GM06990 (cell line): ENCODE measurements around the gene E4F1.

Experiments
- DNase-seq: peaks from one replicate; pipeline ENCODE4 v3.0.0-alpha.2; 2011; ENCODE audit not compliant: insufficient read length; ENCODE audit errors: extremely low read depth
- H3K27me3 ChIP-seq: replicated peaks from 2 replicates; pipeline ENCODE4 v1.6.0; 2011; ENCODE audit warnings: low read length; ENCODE audit not compliant: control insufficient read depth, insufficient read depth
- H3K36me3 ChIP-seq: 2 replicates; pipeline ENCODE4 v1.5.1; 2011; ENCODE audit warnings: low read length; ENCODE audit not compliant: control insufficient read depth, insufficient read depth
- H3K4me3 ChIP-seq: replicated peaks from 2 replicates; pipeline ENCODE4 v1.5.1; 2011; ENCODE audit warnings: low read depth, mild to moderate bottlenecking, control low read depth, low read length
- CTCF ChIP-seq: IDR thresholded peaks from 2 replicates; pipeline ENCODE4 v1.5.1; 2011; ENCODE audit warnings: low read length, control low read depth, mild to moderate bottlenecking, inconsistent platforms; ENCODE audit not compliant: insufficient read depth, poor library complexity, severe bottlenecking

Gene E4F1

GRCh38 chr16:2180461-2180860, 42.9 kb upstream of the E4F1 start:
- H3K36me3 ChIP-seq = peaks cover 16% of the 10 kb centered on the region
- no peak for TF ChIP-seq CTCF
- no peaks in the 10 kb centered on the region for H3K27me3 ChIP-seq
- DNase-seq = no peak
- H3K4me3 ChIP-seq = no peak overlapping the region

- no peak for TF ChIP-seq CTCF
- H3K27me3 ChIP-seq = no peaks in the 10 kb centered on the region
- no peak for DNase-seq
- H3K36me3 ChIP-seq = peaks cover 10% of the 10 kb centered on the region
- H3K4me3 ChIP-seq = no peak overlapping the region
Measured at GRCh38 chr16:2180962-2181923, 42.1 kb upstream of the E4F1 start.

DNA sequence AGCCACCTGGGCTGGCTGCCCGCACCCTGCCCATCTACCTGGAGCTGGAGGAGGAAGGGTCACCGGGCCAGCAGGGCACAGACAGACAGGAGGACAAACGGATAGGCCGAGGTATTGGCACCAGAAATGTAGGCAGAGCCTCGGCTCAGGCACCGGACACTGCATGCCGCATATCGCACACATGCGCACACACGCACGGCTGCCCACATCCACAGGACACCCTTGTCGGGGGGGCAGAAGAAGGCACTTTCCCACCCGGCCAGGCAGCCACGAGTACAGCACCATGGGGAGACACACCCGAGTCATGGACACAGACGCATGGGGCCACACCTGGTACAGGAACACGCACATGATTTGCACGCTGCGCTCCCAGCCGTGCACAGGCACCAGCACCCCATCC, 41.4 kb upstream of the E4F1 start:
- TF ChIP-seq CTCF = no peak
- H3K27me3 ChIP-seq = no peaks in the 10 kb centered on the region
- no peak overlapping the region for H3K4me3 ChIP-seq
- peaks cover 4% of the 10 kb centered on the region for H3K36me3 ChIP-seq
- DNase-seq = no peak

DNA sequence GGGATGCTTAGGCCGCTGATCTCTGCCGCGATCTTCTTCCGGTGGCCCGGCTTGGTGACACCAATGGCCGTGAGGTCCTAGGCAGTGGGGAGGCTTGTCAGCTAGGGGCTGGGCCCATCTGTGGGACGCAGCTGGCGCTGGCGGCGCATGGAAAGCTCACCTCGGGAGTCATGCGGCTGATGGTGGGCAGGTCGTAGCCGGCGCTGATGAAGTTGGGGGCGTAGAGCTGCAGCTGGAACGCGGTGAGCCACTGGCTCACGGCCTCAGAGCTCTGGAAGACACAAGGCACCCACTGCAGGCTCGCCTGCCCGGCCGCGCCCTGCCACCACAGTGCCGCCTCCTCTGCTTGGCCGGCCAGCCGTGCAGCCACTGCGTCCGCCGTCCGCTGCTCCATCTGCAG, 39.7 kb upstream of the E4F1 start:
- no peak for TF ChIP-seq CTCF
- Histone ChIP-seq H3K27me3 (no peaks in the 10 kb centered on the region), H3K36me3 (no peaks in the 10 kb centered on the region; the same call in 1 of the 2 replicates), H3K4me3 (no peak overlapping the region)
- DNase-seq = no peak

DNA sequence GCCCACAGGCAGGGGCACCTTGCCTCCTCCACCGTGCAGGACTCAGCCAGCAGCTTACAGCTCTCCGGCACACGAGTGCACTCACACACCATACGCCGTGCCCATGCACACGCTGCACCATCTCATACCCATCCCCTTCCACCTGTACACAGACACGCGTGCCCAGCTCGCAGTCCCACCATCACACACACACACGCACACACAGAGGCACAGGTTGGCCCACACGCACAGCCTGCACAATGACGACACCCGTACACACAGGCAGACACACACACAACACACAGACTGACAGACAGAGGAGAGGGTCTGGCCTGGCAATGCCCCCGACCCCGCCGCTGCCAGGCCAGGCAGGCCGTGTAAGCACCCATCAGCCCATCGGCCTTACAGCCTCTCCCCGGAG, 39.0 kb upstream of the E4F1 start:
- no peak overlapping the region for H3K4me3 ChIP-seq
- DNase-seq = no peak
- no peaks in the 10 kb centered on the region for H3K27me3 ChIP-seq
- H3K36me3 ChIP-seq = no peaks in the 10 kb centered on the region; the same call in 1 of the 2 replicates
- no peak for TF ChIP-seq CTCF
